ENCODE results near the gene PYGO1. TPM values are rescaled to one million over a fixed set of nuclear protein-coding genes. Genes with fewer than 3 reads are reported as not detected.
"Not testable (repeated sequence)": the region's sequence is repeated elsewhere in the genome, so short reads cannot be mapped to it uniquely, and the experiment has no call there.

The PYGO1 gene, protein sequence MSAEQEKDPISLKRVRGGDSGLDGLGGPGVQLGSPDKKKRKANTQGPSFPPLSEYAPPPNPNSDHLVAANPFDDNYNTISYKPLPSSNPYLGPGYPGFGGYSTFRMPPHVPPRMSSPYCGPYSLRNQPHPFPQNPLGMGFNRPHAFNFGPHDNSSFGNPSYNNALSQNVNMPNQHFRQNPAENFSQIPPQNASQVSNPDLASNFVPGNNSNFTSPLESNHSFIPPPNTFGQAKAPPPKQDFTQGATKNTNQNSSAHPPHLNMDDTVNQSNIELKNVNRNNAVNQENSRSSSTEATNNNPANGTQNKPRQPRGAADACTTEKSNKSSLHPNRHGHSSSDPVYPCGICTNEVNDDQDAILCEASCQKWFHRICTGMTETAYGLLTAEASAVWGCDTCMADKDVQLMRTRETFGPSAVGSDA
- total RNA-seq: 10.7 TPM

- DNase-seq (ENCODE audit: low spot score): peak; percentile 56
Measured at GRCh38 chr15:55588070-55588814, at the start of gene PYGO1. TSS of gene PYGO1 (minus strand) at chr15:55588345. CDS start at chr15:55587883, 462 bp downstream.

GRCh38 chr15:55637086-55637485 lies 48.9 kb upstream of the PYGO1 start:
- DNase-seq (ENCODE audit: low spot score): no peak

DNA sequence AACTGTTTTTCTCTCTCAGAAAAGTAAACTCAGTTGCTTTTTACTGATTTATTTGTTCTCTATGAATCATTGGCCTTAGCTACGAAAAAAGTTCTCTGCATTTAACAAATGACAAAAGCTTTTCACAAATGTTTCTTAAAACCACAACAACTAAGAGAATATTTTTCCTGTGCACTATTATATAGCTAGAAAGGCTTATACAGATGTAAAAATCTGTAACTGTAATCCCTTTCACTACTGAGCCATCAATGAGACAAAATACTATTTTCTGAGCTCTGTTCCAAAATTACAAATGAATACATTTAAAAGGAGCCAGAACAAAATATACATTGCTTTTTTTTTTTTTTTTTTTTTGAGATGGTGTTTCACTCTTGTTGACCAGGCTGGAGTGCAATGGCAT lies 45.6 kb upstream of the PYGO1 start:
- no peak for DNase-seq (ENCODE audit: low spot score)

DNA sequence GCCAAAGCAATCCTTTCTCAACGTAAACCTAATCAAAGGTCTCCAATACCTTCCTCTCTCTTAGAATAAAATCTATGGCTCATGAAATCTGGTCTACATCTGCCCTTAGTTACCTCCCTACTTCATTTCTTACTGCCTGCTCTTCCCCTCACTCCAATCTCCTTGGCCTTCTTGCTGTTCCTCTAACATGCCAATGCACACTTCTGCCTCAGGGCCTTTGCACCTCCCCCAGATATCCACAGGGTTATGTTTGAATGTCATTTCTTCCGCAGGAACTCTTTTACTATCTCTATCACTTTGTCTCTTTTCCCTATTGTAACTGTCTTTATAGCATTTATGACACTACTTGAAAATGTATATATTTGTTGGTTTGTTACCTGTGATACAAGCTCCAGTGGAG lies 44.3 kb upstream of the PYGO1 start:
- DNase-seq (ENCODE audit: low spot score): no peak

DNA sequence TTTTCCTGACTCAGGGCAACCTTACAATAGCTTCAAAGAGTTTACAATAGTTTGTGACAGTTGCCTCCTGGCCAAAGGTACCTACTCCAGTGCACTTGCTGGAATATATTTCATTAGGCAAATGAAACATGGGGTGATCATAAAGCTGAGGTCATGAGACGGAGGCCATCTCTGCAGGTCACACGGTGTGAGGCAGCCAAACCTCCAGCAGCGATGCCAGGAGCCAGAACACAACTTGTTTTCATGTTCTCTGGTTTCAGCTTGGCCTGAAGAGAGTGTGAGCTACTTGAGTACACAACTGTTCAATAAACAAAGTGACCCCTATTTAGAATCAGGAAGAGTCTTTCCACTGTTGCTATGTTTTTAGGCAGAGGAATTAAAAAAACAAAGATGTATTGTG lies 42.7 kb upstream of the PYGO1 start:
- no peak for DNase-seq (ENCODE audit: low spot score)

GRCh38 chr15:55628369-55628730 lies 40.2 kb upstream of the PYGO1 start:
- DNase-seq (ENCODE audit: low spot score): no peak

GRCh38 chr15:55627730-55628368 lies 39.7 kb upstream of the PYGO1 start:
- no peak for DNase-seq (ENCODE audit: low spot score)

GRCh38 chr15:55619783-55620182 lies 31.6 kb upstream of the PYGO1 start:
- DNase-seq (ENCODE audit: low spot score): no peak

DNA sequence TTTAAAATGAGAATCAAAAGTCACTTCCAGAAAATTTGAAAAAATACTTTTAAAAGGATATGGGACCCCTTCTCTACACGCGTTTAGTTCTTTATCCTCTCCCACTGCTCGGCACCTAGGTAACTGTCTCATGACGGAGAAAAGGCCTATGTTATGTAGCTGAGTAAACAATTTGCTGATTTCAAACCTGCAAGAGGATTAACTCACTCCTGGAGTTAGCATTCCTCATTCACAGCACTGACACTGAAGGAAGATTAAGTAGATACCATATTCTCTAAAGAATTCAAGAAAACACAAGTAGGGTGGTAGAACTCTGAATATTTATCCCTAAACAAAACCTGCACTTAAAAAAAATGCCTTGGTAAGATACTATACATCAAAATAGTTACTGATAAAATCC lies 30.2 kb upstream of the PYGO1 start:
- DNase-seq (ENCODE audit: low spot score): no peak

DNA sequence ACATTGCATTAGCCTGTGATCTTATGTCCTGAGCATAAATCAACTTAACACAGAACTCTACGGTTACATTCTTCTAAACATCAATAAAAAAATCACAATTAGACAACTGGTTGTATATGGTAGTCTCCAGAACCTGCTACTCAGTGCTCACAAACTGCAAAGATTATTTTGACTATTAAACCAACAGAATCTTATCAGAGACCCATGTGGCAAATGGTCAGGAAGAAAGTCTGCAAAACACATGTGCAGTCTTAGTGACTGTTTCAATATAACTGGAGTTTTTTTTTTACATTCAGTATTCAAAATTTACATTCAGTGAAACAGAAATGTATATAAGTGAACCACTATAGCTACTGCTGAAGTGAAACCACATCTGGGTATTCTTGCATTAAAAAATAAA lies 27.3 kb upstream of the PYGO1 start:
- no peak for DNase-seq (ENCODE audit: low spot score)

GRCh38 chr15:55613727-55614126 lies 25.6 kb upstream of the PYGO1 start:
- no peak for DNase-seq (ENCODE audit: low spot score)

DNA sequence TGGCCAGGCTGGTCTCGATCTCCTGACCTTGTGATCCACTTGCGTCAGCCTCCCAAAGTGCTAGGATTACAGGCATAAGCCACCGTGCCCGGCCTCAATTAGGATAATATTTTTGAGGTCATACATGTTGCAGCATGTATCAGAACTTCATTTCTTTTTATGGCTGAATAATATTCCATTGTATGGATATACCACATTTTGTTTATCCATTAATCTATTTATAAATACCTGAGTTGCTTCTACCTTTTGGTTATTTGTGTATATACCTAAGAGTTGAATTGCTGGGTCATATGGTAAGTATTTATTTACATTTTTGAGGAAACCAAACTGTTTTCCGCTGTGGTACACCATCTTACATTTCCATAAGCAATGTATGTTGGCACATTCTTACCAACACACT lies 18.1 kb upstream of the PYGO1 start:
- DNase-seq (ENCODE audit: low spot score): no peak

DNA sequence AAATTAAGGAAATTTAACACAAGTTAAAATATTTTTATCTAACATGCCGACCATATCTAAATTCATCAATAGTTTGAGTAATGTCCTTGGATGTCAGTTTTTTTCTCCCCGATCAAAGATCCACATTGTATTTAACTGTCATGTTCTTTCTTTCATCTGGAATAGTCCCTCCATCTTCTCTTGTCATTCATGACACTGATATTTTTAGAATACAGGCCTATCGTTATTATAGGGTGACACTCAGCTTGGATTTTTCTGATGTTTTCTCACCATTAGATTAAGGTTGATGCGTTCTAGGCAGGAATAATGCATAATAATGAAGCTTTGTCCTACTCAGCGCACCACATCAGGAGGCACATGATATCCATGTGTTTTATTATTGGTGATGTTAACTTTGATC lies 13.2 kb upstream of the PYGO1 start:
- no peak for DNase-seq (ENCODE audit: low spot score)

- DNase-seq (ENCODE audit: low spot score): no peak
Measured at GRCh38 chr15:55599439-55599838, 11.3 kb upstream of the PYGO1 start.

DNA sequence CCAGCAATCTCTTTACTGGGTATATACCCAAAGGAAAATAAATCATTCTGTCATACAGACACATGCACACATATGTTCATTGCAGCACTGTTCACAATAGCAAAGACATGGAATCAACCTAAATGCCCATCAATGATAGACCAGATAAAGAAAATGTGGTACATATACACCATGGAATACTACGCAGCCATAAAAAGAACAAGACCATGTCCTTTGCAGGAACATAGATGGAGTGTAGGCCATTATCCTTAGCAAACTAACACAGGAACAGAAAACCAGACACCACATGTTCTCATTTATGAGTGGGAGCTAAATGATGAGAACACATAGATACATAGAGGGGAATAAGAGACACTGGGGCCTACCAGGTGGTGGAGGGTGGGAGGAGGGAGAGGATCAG lies 4.9 kb upstream of the PYGO1 start:
- not testable (repeated sequence) for DNase-seq (ENCODE audit: low spot score)

GRCh38 chr15:55590788-55591187 lies 2.6 kb upstream of the PYGO1 start:
- no peak for DNase-seq (ENCODE audit: low spot score)

DNA sequence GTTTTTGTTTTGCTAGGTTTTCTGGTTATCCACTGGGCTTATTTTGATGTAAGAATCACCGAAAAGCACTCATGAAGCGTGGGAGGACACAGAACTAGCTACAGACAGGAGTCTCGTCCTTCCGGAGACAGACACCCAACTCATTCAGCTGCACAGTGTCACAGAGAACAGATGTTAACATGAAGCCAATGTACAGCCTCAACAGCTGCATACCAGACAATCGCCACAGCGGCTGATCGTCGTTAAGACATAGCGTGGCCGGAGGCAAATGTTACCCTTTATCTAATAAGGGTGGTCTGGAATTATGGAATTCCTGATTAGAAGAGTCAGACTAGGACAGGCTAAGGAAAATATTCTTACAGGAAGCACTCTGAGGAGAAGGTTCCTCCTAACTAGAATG lies 1.1 kb upstream of the PYGO1 start:
- DNase-seq (ENCODE audit: low spot score): no peak

GRCh38 chr15:55588815-55589115 lies 620 bp upstream of the PYGO1 start:
- DNase-seq (ENCODE audit: low spot score): peak; percentile 44

DNA sequence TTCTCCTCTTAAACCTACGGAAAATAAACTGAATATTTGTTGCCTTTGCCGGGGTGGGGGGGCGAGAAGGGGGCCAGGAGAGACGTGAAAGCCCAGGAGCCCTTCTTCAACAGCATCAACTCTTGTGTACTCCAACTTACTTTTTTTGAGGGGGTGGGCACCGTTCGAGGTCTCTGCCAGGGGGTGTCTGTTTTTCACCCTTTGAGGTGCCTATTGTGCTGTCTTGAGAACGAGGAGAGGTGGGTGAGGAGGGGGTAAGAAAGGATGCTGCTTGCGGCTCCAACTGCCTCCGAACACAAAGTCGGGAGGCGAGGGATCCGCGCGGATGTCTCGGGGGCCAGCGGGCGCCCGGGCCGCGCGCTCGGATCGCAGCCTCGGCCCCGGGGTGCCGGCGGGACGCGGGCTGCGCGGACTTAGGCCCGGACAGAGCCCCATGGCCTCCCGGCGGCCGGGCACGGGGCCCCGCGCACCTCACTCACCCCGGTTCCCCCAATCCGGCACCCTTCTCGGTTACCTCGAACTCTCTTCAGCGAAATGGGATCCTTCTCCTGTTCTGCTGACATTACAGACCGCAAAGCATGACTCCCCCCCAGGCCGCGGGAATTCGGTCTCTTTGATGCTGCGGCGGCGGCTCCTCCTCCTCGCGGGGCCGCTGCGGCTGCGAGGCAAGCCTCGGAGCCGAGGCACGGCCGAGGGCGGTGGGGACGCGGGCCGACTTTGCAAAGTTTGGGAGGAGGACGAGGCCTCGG lies 650 bp downstream of the PYGO1 start:
- DNase-seq (ENCODE audit: low spot score): no peak

- DNase-seq (ENCODE audit: low spot score): no peak
Measured at GRCh38 chr15:55586808-55587207, 1.3 kb downstream of the PYGO1 start.

- DNase-seq (ENCODE audit: low spot score): no peak
Measured at GRCh38 chr15:55576943-55577342, 11.2 kb downstream of the PYGO1 start.

DNA sequence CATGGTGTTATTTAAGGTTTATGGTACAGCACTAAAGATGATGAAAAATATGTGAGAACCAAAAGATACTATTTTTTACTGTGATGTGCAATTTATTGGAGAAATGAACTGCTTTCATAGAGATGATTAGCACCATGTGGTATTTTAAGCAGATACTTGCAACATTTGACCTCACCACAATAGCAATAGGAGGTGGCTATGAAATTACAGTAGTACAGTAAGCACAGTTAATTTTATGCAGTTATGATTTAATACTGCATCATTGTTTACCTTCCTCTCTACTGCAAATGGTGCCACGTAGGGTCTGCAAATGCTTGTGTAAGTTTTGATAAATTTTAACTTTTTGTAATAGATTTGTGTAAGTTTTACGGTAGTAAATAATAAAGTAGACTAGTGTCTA lies 14.0 kb downstream of the PYGO1 start:
- no peak for DNase-seq (ENCODE audit: low spot score)
